ENCODE data around the gene SUPV3L1. TPM values are rescaled to one million over a fixed set of nuclear protein-coding genes. Genes with fewer than 3 reads are reported as not detected.
A peak's percentile ranks its signal among the peaks of the same experiment; 100 is the strongest.

The SUPV3L1 gene
- total RNA-seq, 1 experiment from 2014 or later: 57.3 TPM

- Histone ChIP-seq H3K27me3 (ENCODE audit: insufficient read depth, low read length) (no peaks in the 10 kb centered on the region), H2BK12ac (ENCODE audit: insufficient read length, low read depth, low read length) (no peak overlapping the region), H3K79me1 (ENCODE audit: insufficient read depth, low read depth, low read length, poor library complexity, severe bottlenecking) (no peaks in the 10 kb centered on the region), H3K4me1 (ENCODE audit: insufficient read depth, low read length) (no peaks in the 10 kb centered on the region), H4K91ac (ENCODE audit: insufficient read length, low read depth, low read length) (no peak overlapping the region), H3K9me3 (ENCODE audit: control insufficient read depth, low read depth, low read length) (no peaks in the 10 kb centered on the region), H4K5ac (ENCODE audit: insufficient read length, low read depth, low read length) (no peak overlapping the region), H2BK5ac (ENCODE audit: insufficient read length, low read length) (no peak overlapping the region), H3T11ph (ENCODE audit: low read length) (no peak overlapping the region), H2BK20ac (ENCODE audit: low read depth, low read length, poor library complexity, severe bottlenecking) (no peak overlapping the region), H4K8ac (replicated peaks; ENCODE audit: insufficient read length, low read depth, low read length) (no peak overlapping the region), H4K20me1 (ENCODE audit: control insufficient read depth, insufficient read depth, insufficient read length) (no peaks in the 10 kb centered on the region), H2AK5ac (ENCODE audit: insufficient read length, low read length) (no peak overlapping the region), H3K18ac (ENCODE audit: insufficient read length, low read depth, low read length) (no peak overlapping the region), H3K14ac (ENCODE audit: insufficient read depth, low read length) (no peak overlapping the region), H3K9ac (ENCODE audit: extremely low read depth, insufficient read length, low read length) (no peak overlapping the region), H2AFZ (ENCODE audit: low read length) (no peak overlapping the region), H3K56ac (ENCODE audit: insufficient read length, low read depth, low read length) (no peak overlapping the region), H2BK120ac (ENCODE audit: low read depth, low read length, poor library complexity, severe bottlenecking) (no peak overlapping the region), H3K4ac (ENCODE audit: low read depth, low read length) (no peak overlapping the region), H2BK15ac (ENCODE audit: low read depth, low read length) (no peak overlapping the region), H3K4me2 (ENCODE audit: insufficient read depth, insufficient read length, low read length) (no peak overlapping the region), H3K27ac (ENCODE audit: insufficient read length, low read depth, low read length) (no peak overlapping the region), H3K23ac (ENCODE audit: insufficient read length, low read depth, low read length) (no peak overlapping the region), H3K79me2 (ENCODE audit: insufficient read depth, low read length) (no peaks in the 10 kb centered on the region), H3K23me2 (ENCODE audit: insufficient read length, low read depth, low read length, poor library complexity, severe bottlenecking) (no peaks in the 10 kb centered on the region)
- WGBS (ENCODE audit: extremely low coverage, insufficient read length, low lambda C conversion rate): no CpG with 5 or more reads among the region's 7 CpGs
- Mint-ChIP-seq H3K4me3 (no peak overlapping the region), H3K9me3 (peaks cover 0 to 2% of the 10 kb centered on the region in 2 experiments; a peak in 2 of 5 replicates), H3K4me1 (no peaks in the 10 kb centered on the region), H3K27ac (peak overlapping the region in 1 of 3 experiments; percentile 11; a peak in 1 of 7 replicates), H3K27me3 (ENCODE audit: low read depth) (no peaks in the 10 kb centered on the region), H3K36me3 (ENCODE audit: insufficient read depth in 1 of 3, low read depth in 3 of 3) (no peaks in the 10 kb centered on the region)
- no peak for DNase-seq
- no peak for TF ChIP-seq CTCF (conservative IDR thresholded peaks at IDR 0.05)
Observed at GRCh38 chr10:69254877-69255276, 74.8 kb downstream of the SUPV3L1 start.

Other genes starting within 250 kb of the SUPV3L1 start
- 180 TPM in 2 replicates for gene DDX21, start 224.1 kb upstream of the SUPV3L1 start, total RNA-seq (2021)
- gene KIFBP, start 191.4 kb upstream of the SUPV3L1 start, total RNA-seq (2021): 44.7 and 45.5 TPM in 2 replicates
- not detected in 2 replicates for gene SRGN, start 92.1 kb upstream of the SUPV3L1 start, total RNA-seq (2021)
- 41.8 and 43.8 TPM in 2 replicates for gene VPS26A, start 56.1 kb upstream of the SUPV3L1 start, total RNA-seq (2021)
- gene HKDC1, start 40.1 kb downstream of the SUPV3L1 start, total RNA-seq (2021): 0.31 TPM in 1 of 2 replicates, not detected in the other
- gene HK1, start 98.3 kb downstream of the SUPV3L1 start, total RNA-seq (2021): 98.8 and 104 TPM in 2 replicates
- gene TACR2, start 236.7 kb downstream of the SUPV3L1 start, total RNA-seq (2021): not detected in 2 replicates

Data from H9 (cell line).